NCI-H1092 (cell line): ENCODE data around the gene SEC24C.
"Not testable (repeated sequence)": the region's sequence is repeated elsewhere in the genome, so short reads cannot be mapped to it uniquely, and the experiment has no call there.

Source experiments
- DNase-seq: peaks from one replicate; lab custom pipeline; 2025; lab: John Stamatoyannopoulos, UW

SEC24C gene

GRCh38 chr10:73771722-73772280 lies 27.6 kb downstream of the SEC24C start:
- DNase-seq = peak; percentile 17

- peak; percentile 26 for DNase-seq
These were observed 28.3 kb downstream of the SEC24C start for GRCh38 chr10:73772281-73773151.

GRCh38 chr10:73773152-73773879 lies 29.1 kb downstream of the SEC24C start:
- DNase-seq = no peak

- no peak for DNase-seq
These were observed 30.5 kb downstream of the SEC24C start for GRCh38 chr10:73774637-73775036.

- no peak for DNase-seq
These were observed 34.8 kb downstream of the SEC24C start for GRCh38 chr10:73779018-73779417.

GRCh38 chr10:73779539-73780197 lies 35.5 kb downstream of the SEC24C start:
- DNase-seq = no peak

- no peak for DNase-seq
These were observed 36.1 kb downstream of the SEC24C start for GRCh38 chr10:73780301-73780700.

- DNase-seq = no peak
These were observed 36.8 kb downstream of the SEC24C start for GRCh38 chr10:73780966-73781365.

GRCh38 chr10:73781548-73781878 lies 37.3 kb downstream of the SEC24C start:
- DNase-seq = no peak

- DNase-seq = peak; percentile 65
These were observed 37.9 kb downstream of the SEC24C start, which contains the start of gene CHCHD1 for GRCh38 chr10:73781879-73782748. TSS of gene CHCHD1 (plus strand) at chr10:73782048. CDS start at chr10:73782076, 28 bp downstream.

GRCh38 chr10:73782749-73783085 lies 38.5 kb downstream of the SEC24C start:
- no peak for DNase-seq

GRCh38 chr10:73785211-73785720 lies 41.1 kb downstream of the SEC24C start, which contains the start of gene ZSWIM8:
TSS of gene ZSWIM8 (plus strand) at chr10:73785606. CDS start at chr10:73785879, 273 bp downstream.
- peak; percentile 77 for DNase-seq

- DNase-seq = no peak
These were observed 41.7 kb downstream of the SEC24C start for GRCh38 chr10:73785721-73786511.

GRCh38 chr10:73786512-73786885 lies 42.3 kb downstream of the SEC24C start:
- no peak for DNase-seq

GRCh38 chr10:73787031-73787800 lies 43.0 kb downstream of the SEC24C start:
- not testable (repeated sequence) for DNase-seq

GRCh38 chr10:73788864-73789658 lies 44.9 kb downstream of the SEC24C start:
- no peak for DNase-seq

GRCh38 chr10:73789659-73790055 lies 45.5 kb downstream of the SEC24C start:
- no peak for DNase-seq

GRCh38 chr10:73790886-73791625 lies 46.9 kb downstream of the SEC24C start:
- DNase-seq = no peak
